HG03565 (cell line): ENCODE results near the gene IL15RA.
"Not testable (repeated sequence)": the region's sequence is repeated elsewhere in the genome, so short reads cannot be mapped to it uniquely, and the experiment has no call there.

Experiments used
- ATAC-seq: cut with Tn5 transposase; IDR thresholded peaks from one replicate; pipeline ENCODE4 v1.9.1; 2021; ENCODE audit warnings: mild to moderate bottlenecking, moderate library complexity; ENCODE audit not compliant: unreplicated experiment

The IL15RA gene

GRCh38 chr10:5971315-5971832, 6.0 kb downstream of the IL15RA start:
- ATAC-seq, result no peak

- no peak for ATAC-seq
These were observed 6.8 kb downstream of the IL15RA start for GRCh38 chr10:5970527-5970926.

GRCh38 chr10:5970066-5970465, 7.3 kb downstream of the IL15RA start:
- no peak for ATAC-seq

GRCh38 chr10:5968681-5969453, 8.5 kb downstream of the IL15RA start:
- no peak for ATAC-seq

DNA sequence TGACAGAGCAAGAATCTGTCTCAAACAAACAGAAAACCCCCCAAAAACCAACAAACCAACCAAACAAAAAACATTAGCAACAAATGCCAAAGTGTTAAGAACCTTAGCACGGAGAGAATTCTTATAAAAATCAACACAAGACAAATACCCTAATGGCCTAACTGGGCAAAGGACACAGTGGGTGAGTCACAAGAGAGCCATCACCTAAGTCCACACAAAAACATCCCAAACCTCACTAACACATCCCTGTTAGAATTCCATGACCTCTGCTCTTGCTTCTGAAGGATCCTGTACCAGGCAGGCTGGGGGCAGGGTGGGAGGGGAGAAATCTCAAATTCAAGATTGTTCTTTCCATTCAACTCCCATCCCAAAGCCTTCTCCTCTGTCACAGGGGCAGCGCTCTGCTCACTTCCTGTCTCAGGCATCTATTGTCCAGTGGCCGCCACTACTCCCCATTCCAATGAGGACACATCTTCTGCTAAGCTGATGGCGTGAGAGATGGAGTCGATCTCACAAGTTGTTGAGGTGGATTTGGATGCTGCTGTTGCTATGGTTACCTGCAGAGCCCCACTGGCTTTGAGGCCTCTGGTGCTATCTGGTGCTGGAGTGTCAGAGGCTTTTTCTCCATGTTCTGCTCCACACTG, 9.2 kb downstream of the IL15RA start:
- no peak for ATAC-seq

- no peak for ATAC-seq
These were observed 12.1 kb downstream of the IL15RA start for GRCh38 chr10:5965266-5965665.

DNA sequence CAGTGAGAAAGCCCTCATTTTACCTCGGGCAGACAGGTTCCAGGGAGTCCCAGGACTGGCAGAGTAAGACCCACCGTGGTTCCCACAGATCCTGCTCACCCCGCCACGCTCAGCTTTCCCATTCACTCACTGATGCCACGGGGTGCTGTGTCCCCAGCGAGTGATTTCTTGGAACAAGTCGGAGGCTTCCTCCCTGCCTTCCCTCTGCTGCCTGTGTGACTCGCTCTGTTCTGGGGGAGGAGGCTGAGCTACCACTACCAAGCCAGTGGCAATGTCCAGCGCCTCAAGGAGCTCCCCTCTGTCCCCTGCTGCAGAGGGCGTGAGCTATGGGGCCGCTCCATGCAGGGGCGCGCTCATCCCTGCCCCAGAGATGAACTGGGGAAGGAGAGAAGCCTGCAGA, 12.6 kb downstream of the IL15RA start:
- ATAC-seq, result no peak

- no peak for ATAC-seq
These were observed 13.8 kb downstream of the IL15RA start for GRCh38 chr10:5963591-5963990.

DNA sequence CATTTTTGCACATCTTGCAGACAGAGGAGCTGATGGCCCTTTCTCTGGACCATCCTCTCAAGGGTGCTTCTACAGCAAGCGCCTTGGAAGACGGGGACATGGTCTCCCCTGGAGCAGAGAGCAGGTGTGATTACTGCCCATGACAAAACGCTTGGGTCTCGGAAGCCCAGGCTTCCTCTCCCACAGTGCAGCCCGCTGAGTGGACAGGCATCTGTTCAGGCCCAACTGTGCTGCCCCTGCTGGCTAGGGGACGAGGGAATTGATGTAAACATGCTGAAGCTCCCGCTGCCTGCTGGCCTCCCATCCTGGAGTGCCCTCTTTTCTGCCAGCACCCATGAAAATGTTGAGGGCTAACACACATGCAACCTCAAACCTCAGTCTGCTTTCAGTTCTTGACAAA, 14.3 kb downstream of the IL15RA start:
- no peak for ATAC-seq

DNA sequence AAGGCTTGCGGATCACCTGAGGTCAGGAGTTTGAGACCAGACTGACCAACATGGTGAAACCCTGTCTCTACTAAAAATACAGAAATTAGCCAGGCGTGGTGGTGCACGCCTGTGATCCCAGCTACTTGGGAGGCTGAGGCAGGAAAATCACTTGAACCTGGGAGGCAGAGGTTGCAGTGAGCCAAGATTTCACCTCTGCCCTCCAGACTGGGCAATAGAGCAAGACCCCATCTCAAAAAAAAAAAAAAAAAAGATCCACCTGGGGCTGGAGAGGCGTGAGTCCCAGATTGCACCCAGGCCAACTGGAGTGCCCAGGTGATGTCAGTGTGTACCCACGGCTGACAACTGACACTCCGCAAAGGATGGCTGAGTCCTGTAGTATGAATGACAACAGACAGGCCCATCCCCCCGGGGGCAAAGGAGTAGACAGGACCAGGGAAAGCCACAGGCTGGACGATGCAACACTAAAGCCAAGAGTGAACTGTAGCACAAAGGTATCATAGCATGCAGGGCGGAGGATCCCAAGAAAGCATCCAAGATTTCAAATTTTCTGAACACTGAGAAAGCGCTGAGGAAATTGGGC, 14.9 kb downstream of the IL15RA start:
- ATAC-seq, result not testable (repeated sequence)

GRCh38 chr10:5961405-5962100, 15.8 kb downstream of the IL15RA start:
- ATAC-seq, result no peak

DNA sequence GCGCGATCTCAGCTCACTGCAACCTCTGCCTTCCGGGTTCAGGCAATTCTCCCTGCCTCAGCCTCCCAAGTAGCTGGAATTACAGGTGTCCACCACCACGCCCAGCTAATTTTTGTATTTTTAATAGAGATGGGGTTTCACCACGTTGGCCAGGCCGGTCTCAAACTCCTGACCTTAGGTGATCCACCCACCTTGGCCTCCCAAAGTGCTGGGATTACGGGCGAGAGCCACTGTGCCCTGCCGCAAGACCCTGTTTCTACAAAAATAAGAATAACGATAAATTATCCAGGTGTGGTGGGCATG, 16.4 kb downstream of the IL15RA start:
- not testable (repeated sequence) for ATAC-seq

DNA sequence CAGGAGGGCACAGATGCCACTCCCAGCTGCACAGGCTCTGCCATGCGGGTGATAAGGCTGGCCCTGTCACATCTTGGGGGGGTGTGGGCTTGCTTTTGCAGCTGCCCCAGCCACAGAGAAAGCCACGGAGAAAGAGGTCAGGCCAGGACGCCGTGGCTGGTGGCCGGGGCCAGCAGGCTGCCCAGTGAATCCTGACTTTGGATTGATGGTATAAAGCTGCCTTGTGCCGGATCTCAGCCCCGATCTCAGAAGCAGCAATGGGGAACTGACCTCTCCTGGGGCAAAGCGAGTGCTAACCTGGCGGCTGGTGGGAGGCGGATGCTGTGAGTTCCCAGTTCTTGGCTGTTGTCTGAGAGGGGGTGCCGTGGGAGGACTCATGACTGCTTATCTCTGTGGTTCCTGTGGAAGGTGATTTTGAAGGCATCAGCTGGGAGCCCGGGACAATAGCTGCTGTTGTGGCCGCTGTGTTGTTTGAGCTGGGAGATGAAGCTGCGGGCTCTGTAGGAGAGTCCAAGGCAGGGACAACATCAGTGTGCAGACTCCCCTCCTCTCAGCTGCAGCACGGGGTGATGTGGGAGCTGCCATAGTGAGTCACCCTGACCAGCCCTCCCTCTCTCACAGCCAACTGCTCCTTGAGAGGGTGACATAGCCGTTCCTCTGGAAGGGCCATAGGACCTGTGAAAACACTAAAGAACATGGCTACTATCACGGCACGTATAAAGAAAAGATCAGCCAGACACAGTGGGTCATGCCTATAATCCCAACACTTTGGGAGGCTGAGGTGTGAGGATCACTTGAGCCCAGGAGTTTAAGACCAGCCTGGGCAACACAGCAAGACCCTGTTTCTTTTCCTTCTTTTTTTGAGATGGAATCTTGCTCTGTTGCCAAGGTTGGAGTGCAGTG, 17.0 kb downstream of the IL15RA start:
- ATAC-seq, result no peak

DNA sequence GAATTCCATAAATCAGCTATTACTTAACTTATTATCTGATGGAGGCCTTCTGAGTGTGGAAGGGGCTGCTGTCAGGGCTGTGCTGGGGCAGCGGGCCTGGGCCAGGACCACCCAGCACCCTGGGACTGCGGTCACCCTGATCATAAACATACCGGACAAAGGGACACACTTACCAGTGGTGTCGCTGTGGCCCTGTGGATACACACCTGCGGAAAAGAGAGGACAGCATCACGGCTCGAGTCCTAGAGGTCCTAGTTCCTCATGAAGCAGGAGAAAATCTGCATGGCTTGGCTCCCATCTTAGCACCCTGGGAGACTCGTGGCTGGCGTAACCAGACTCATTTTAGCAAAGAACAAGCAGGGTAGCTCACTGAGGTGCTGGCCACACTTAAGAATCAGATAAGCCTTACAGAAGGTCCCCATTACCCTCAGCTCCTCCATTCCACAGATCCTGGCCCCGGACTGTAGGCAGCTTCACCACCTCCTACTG, 17.7 kb downstream of the IL15RA start:
- no peak for ATAC-seq

- no peak for ATAC-seq
These were observed 18.2 kb downstream of the IL15RA start for GRCh38 chr10:5959142-5959541.

GRCh38 chr10:5958675-5959074, 18.7 kb downstream of the IL15RA start:
- no peak for ATAC-seq

DNA sequence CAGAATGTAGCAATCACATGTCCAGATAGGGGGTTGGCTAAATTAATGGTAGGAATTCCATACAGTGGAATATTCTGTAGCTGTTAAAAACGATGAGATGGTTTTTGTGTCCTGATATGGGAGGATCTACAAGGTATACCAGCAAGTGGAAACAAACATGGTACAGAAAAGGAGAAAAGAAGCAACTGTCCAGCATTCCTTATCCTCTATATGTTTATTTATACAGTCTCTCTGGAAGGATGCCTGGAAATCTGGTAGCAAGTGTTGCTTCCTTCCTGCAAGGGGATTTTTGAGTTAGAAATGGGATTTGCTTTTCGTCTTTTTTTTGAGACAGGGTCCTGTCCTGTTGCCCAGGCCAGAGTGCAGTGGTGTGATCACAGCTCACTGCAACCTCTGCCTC, 19.3 kb downstream of the IL15RA start:
- no peak for ATAC-seq

DNA sequence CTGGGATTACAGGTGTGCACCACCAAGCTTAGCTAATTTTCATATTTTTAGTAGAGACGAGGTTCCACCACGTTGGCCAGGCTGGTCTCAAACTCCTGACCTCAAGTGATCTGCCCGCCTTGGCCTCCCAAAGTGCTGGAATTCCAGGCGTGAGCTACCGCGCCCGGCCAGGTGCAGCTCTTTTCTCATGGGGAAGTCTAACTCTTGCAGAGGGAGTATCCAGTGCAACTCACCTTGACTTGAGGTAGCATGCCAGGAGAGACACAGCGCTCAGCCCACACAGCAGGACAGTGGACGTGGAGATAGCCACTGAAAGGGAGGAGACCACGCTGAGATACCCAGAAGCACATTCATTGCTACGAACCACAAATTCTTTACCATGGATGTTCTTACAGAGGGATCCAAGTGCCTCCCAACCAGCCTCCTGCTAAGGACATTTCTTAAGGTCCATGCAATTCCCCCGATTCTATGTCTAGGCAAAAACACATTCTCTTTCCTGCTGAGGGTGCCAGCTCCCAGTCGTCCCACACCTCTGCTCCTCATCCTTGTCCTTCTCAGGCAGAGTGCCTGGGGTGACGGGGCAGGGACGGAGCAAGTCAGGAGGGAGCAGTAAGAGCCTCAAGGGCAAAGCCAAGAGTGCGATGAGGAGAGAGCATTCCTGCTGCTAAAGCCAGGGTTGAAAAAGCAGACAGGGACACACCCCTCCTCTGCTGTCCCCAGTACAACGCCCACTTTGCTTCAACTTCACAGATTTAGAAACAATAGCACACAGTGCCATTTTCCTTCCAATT, 21.0 kb downstream of the IL15RA start:
- no peak for ATAC-seq

- ATAC-seq, result no peak
These were observed 23.7 kb downstream of the IL15RA start for GRCh38 chr10:5953676-5954075.
